ENCODE data around the gene SPINK14.

The SPINK14 gene

GRCh38 chr5:148168246-148168645 lies at the start of gene SPINK14:
Gene SPINK14, plus strand, starts transcription at chr5:148168546. Its CDS starts 1,187 bp downstream, at chr5:148169733.
- no peak for DNase-seq (ENCODE audit: low spot score)

- peak; percentile 12 for DNase-seq (ENCODE audit: low spot score)
Measured at GRCh38 chr5:148120317-148120716, 48.0 kb upstream of the SPINK14 start.

- DNase-seq (ENCODE audit: low spot score), result no peak
Measured at GRCh38 chr5:148125641-148126040, 42.7 kb upstream of the SPINK14 start.

- DNase-seq (ENCODE audit: low spot score), result peak; percentile 21
Measured at GRCh38 chr5:148135091-148136048, 33.0 kb upstream of the SPINK14 start.

- DNase-seq (ENCODE audit: low spot score), result no peak
Measured at GRCh38 chr5:148140846-148141245, 27.5 kb upstream of the SPINK14 start.

GRCh38 chr5:148141645-148142044 lies 26.7 kb upstream of the SPINK14 start:
- no peak for DNase-seq (ENCODE audit: low spot score)

- DNase-seq (ENCODE audit: low spot score), result peak; percentile 12
Measured at GRCh38 chr5:148145916-148146315, 22.4 kb upstream of the SPINK14 start.

- DNase-seq (ENCODE audit: low spot score), result no peak
Measured at GRCh38 chr5:148146487-148146886, 21.9 kb upstream of the SPINK14 start.

- DNase-seq (ENCODE audit: low spot score), result peak; percentile 39
Measured at GRCh38 chr5:148147415-148147814, 20.9 kb upstream of the SPINK14 start.

- no peak for DNase-seq (ENCODE audit: low spot score)
Measured at GRCh38 chr5:148151872-148152271, 16.5 kb upstream of the SPINK14 start.

GRCh38 chr5:148152781-148153180 lies 15.6 kb upstream of the SPINK14 start:
- no peak for DNase-seq (ENCODE audit: low spot score)

- DNase-seq (ENCODE audit: low spot score), result no peak
Measured at GRCh38 chr5:148156609-148157008, 11.7 kb upstream of the SPINK14 start.

GRCh38 chr5:148162038-148162437 lies 6.3 kb upstream of the SPINK14 start:
- DNase-seq (ENCODE audit: low spot score), result no peak

GRCh38 chr5:148163345-148163744 lies 5.0 kb upstream of the SPINK14 start:
- no peak for DNase-seq (ENCODE audit: low spot score)

- DNase-seq (ENCODE audit: low spot score), result no peak
Measured at GRCh38 chr5:148166550-148167283, 1.6 kb upstream of the SPINK14 start.

- no peak for DNase-seq (ENCODE audit: low spot score)
Measured at GRCh38 chr5:148172377-148172776, 4.0 kb downstream of the SPINK14 start.

- no peak for DNase-seq (ENCODE audit: low spot score)
Measured at GRCh38 chr5:148176480-148176879, 8.1 kb downstream of the SPINK14 start.

GRCh38 chr5:148177207-148177606 lies 8.9 kb downstream of the SPINK14 start:
- DNase-seq (ENCODE audit: low spot score), result no peak

- DNase-seq (ENCODE audit: low spot score), result no peak
Measured at GRCh38 chr5:148179234-148179824, 11.0 kb downstream of the SPINK14 start.

- DNase-seq (ENCODE audit: low spot score), result no peak
Measured at GRCh38 chr5:148186248-148187003, 18.1 kb downstream of the SPINK14 start.

GRCh38 chr5:148191010-148191409 lies 22.7 kb downstream of the SPINK14 start:
- no peak for DNase-seq (ENCODE audit: low spot score)

- DNase-seq (ENCODE audit: low spot score), result no peak
Measured at GRCh38 chr5:148193202-148193601, 24.9 kb downstream of the SPINK14 start.
